ENCODE data around the gene LRRK1.

LRRK1 gene

DNA sequence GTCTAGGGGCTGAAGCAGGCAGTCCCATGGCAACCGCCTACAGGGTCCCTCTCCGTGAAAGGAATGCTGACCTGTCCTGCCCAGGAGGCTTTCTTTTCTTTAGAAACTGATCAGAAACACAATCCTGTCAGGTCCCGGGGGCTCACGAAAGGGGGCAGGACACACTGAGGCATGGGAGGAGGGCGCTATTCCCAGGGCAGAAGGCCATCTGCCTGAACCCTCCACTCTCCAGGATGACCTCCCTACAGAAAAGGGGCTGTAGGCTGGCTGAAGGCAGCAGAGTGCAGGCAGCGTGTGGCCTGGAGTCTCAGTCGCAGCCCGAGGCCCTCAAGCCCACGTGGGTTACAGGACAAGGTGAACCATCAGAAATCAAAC lies 18.4 kb upstream of the LRRK1 start:
- TF ChIP-seq EGR1 (IDR thresholded peaks at IDR 0.05), result no peak
- no peak for TF ChIP-seq CREB1 (IDR thresholded peaks at IDR 0.05; ENCODE audit: low read depth)
- no peak for TF ChIP-seq EP300 (IDR thresholded peaks at IDR 0.05; ENCODE audit: borderline replicate concordance)
- no peak for TF ChIP-seq TAF1 (IDR thresholded peaks at IDR 0.05; ENCODE audit: low read depth)
- no peak for TF ChIP-seq REST (IDR thresholded peaks at IDR 0.05; ENCODE audit: low read depth)
- no peak for TF ChIP-seq CEBPB (IDR thresholded peaks at IDR 0.05)
- TF ChIP-seq ZBTB7A (IDR thresholded peaks at IDR 0.05; ENCODE audit: low read depth), result no peak
- no peak for TF ChIP-seq FOXM1 (IDR thresholded peaks at IDR 0.05; ENCODE audit: borderline replicate concordance, low read depth)
- TF ChIP-seq, protein P1, sequence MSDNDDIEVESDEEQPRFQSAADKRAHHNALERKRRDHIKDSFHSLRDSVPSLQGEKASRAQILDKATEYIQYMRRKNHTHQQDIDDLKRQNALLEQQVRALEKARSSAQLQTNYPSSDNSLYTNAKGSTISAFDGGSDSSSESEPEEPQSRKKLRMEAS (IDR thresholded peaks at IDR 0.05), result no peak
- TF ChIP-seq TEAD4 (IDR thresholded peaks at IDR 0.05), result no peak

DNA sequence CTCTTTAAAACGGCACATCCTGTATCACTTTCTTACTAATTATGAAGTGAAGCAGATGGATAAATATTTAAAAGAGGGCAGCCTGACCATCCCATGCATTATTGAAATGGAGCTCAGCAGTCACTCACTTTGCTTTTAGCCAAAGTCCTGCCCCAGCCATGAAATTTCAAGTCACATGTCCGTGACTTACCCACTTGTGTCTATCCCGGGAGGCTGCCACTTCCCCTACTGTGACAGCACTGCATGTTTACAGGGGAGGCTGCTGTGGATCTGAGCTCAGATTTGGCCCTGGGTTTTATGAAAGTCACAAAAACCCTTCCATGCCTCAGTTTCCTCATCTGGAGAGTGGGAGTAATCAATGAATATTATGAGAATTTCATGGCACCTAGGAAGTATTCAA lies 17.9 kb upstream of the LRRK1 start:
- TF ChIP-seq REST (IDR thresholded peaks at IDR 0.05; ENCODE audit: low read depth) (no peak), CEBPB (IDR thresholded peaks at IDR 0.05) (no peak), RAD21 (IDR thresholded peaks at IDR 0.05; ENCODE audit: low read depth) (no peak), FOXM1 (IDR thresholded peaks at IDR 0.05; ENCODE audit: borderline replicate concordance, low read depth) (no peak), TEAD4 (IDR thresholded peaks at IDR 0.05) (no peak), TAF1 (IDR thresholded peaks at IDR 0.05; ENCODE audit: low read depth) (no peak), TCF12 (IDR thresholded peaks at IDR 0.05; ENCODE audit: low read depth) (no peak), YY1 (IDR thresholded peaks at IDR 0.05; ENCODE audit: low read depth) (no peak), NFIC (IDR thresholded peaks at IDR 0.05) (no peak), CREB1 (IDR thresholded peaks at IDR 0.05; ENCODE audit: low read depth) (no peak), EGR1 (IDR thresholded peaks at IDR 0.05) (no peak), ZBTB7A (IDR thresholded peaks at IDR 0.05; ENCODE audit: low read depth) (no peak), EP300 (IDR thresholded peaks at IDR 0.05; ENCODE audit: borderline replicate concordance) (no peak)
- TF ChIP-seq, protein P1 (IDR thresholded peaks at IDR 0.05), result no peak
- TF ChIP-seq, protein P2, sequence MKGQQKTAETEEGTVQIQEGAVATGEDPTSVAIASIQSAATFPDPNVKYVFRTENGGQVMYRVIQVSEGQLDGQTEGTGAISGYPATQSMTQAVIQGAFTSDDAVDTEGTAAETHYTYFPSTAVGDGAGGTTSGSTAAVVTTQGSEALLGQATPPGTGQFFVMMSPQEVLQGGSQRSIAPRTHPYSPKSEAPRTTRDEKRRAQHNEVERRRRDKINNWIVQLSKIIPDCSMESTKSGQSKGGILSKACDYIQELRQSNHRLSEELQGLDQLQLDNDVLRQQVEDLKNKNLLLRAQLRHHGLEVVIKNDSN (IDR thresholded peaks at IDR 0.05), result no peak

DNA sequence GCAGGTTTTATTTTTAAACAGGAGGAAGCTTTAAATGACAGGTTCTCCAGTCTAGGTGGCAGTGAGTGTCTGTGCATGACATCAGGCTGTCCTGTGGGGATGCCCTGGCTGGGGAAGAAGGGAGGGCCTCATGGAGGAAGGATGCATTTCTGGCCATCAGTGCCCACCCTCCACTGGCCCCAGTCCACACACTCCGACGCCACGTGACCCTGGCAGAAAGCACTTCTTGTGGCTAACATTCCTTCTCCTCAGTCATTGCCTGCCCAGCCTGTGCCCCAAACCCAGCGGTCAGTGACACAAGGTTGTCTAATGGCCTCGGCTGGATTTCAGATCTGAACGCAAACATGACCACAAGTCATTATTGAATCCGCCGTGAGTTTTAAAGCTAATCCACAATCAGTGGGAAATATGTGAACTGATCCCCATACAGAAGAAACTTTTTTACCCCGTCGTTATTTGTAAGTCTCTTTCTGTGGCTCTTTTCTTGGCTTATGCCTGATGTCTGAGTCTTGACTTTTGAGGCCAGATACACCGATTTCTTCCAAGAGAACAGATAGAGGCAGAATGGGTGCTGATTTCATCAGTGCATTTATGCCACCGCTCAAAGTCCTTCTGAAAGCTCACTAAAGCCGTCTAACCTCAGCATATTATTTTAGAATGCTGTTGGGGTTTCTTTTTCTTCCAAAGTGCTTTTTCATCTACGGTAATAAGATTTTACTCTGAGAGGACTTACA lies 17.3 kb upstream of the LRRK1 start:
- no peak for TF ChIP-seq TEAD4 (IDR thresholded peaks at IDR 0.05)
- TF ChIP-seq TCF12 (IDR thresholded peaks at IDR 0.05; ENCODE audit: low read depth), result no peak
- TF ChIP-seq RAD21 (IDR thresholded peaks at IDR 0.05; ENCODE audit: low read depth), result no peak
- TF ChIP-seq NFIC (IDR thresholded peaks at IDR 0.05), result no peak
- no peak for TF ChIP-seq CEBPB (IDR thresholded peaks at IDR 0.05)
- TF ChIP-seq EP300 (IDR thresholded peaks at IDR 0.05; ENCODE audit: borderline replicate concordance), result no peak
- TF ChIP-seq REST (IDR thresholded peaks at IDR 0.05; ENCODE audit: low read depth), result no peak
- TF ChIP-seq, protein P2 (IDR thresholded peaks at IDR 0.05), result no peak
- TF ChIP-seq, protein P1 (IDR thresholded peaks at IDR 0.05), result no peak
- no peak for TF ChIP-seq TAF1 (IDR thresholded peaks at IDR 0.05; ENCODE audit: low read depth)
- TF ChIP-seq ZBTB7A (IDR thresholded peaks at IDR 0.05; ENCODE audit: low read depth), result no peak
- no peak for TF ChIP-seq FOXM1 (IDR thresholded peaks at IDR 0.05; ENCODE audit: borderline replicate concordance, low read depth)
- no peak for TF ChIP-seq YY1 (IDR thresholded peaks at IDR 0.05; ENCODE audit: low read depth)
- no peak for TF ChIP-seq EGR1 (IDR thresholded peaks at IDR 0.05)
